Skeletal muscle tissue (tissue), 4 donors: Measurements from ENCODE around the gene TTLL5. TPM values are rescaled to one million over a fixed set of nuclear protein-coding genes. Genes with fewer than 3 reads are reported as not detected.

Experiments used
- H3K27ac ChIP-seq: one replicate; pipeline ENCODE4 v1.7.0; 2013; ENCODE audit warnings: mild to moderate bottlenecking, low read depth, low read length, inconsistent platforms
- H3K27me3 ChIP-seq, 3 donors: one replicate each; pipeline ENCODE4 v1.7.0; 2013; ENCODE audit warnings: low read length in 3 of 3; ENCODE audit not compliant: control insufficient read depth in 3 of 3, insufficient read depth in 3 of 3
- H3K36me3 ChIP-seq, 3 donors: one replicate each; pipeline ENCODE4 v1.7.0; 2013; ENCODE audit warnings: low read length in 3 of 3; ENCODE audit not compliant: control insufficient read depth in 3 of 3, insufficient read depth in 3 of 3
- H3K4me1 ChIP-seq, 3 donors: one replicate each; pipeline ENCODE4 v1.7.0; 2013; ENCODE audit warnings: low read length in 3 of 3, mild to moderate bottlenecking in 3 of 3; ENCODE audit not compliant: control insufficient read depth in 3 of 3, insufficient read depth in 3 of 3
- H3K4me3 ChIP-seq, 3 donors: one replicate each; pipeline ENCODE4 v1.7.0; 2013; ENCODE audit warnings: low read length in 3 of 3
- H3K9ac ChIP-seq, 3 donors: one replicate each; pipeline ENCODE4 v1.7.0; 2013; ENCODE audit warnings: low read length in 3 of 3, mild to moderate bottlenecking in 3 of 3, moderate library complexity in 2 of 3, low read depth in 1 of 3
- H3K9me3 ChIP-seq, 3 donors: one replicate each; pipeline ENCODE4 v1.7.0; 2013; ENCODE audit warnings: low read length in 3 of 3; ENCODE audit not compliant: control insufficient read depth in 3 of 3
- total RNA-seq: library from RNA; depleted of rRNA; stranded (reverse); fragments of >200 nt; gene quantifications from one replicate; pipeline ENCODE4 v1.2.3, GENCODE V29; 2014
- donor health status: Osteomylitis.

Gene TTLL5
- total RNA-seq, 1 donor from 2014 or later, result 13.6 TPM

- Histone ChIP-seq H3K27me3 (no peaks in the 10 kb centered on the region), H3K9me3 (no peaks in the 10 kb centered on the region), H3K9ac (no peak overlapping the region), H3K4me1 (peaks cover 0 to 2% (median 0%) of the 10 kb centered on the region in 3 donors), H3K27ac (no peak overlapping the region), H3K4me3 (no peak overlapping the region), H3K36me3 (peaks cover 0 to 3% (median 0%) of the 10 kb centered on the region in 3 donors)
These were observed 86.9 kb downstream of the TTLL5 start for GRCh38 chr14:75747899-75748298.

- Histone ChIP-seq H3K36me3 (peaks cover 0 to 3% (median 0%) of the 10 kb centered on the region in 3 donors), H3K4me3 (no peak overlapping the region), H3K27ac (no peak overlapping the region), H3K9ac (no peak overlapping the region), H3K27me3 (no peaks in the 10 kb centered on the region), H3K9me3 (no peaks in the 10 kb centered on the region), H3K4me1 (peaks cover 0 to 2% (median 0%) of the 10 kb centered on the region in 3 donors)
These were observed 87.3 kb downstream of the TTLL5 start for GRCh38 chr14:75748336-75748735.

- Histone ChIP-seq H3K4me3 (no peak overlapping the region), H3K9ac (no peak overlapping the region), H3K9me3 (no peaks in the 10 kb centered on the region), H3K36me3 (peaks cover 0 to 3% (median 0%) of the 10 kb centered on the region in 3 donors), H3K27ac (no peak overlapping the region), H3K4me1 (peaks cover 0 to 2% (median 0%) of the 10 kb centered on the region in 3 donors), H3K27me3 (no peaks in the 10 kb centered on the region)
These were observed 90.2 kb downstream of the TTLL5 start for GRCh38 chr14:75751296-75751695.

GRCh38 chr14:75752086-75752485 lies 91.0 kb downstream of the TTLL5 start:
- no peak overlapping the region for H3K9ac ChIP-seq
- no peak overlapping the region for H3K27ac ChIP-seq
- H3K27me3 ChIP-seq, result no peaks in the 10 kb centered on the region
- H3K36me3 ChIP-seq, result no peaks in the 10 kb centered on the region
- no peaks in the 10 kb centered on the region for H3K9me3 ChIP-seq
- H3K4me3 ChIP-seq, result no peak overlapping the region
- H3K4me1 ChIP-seq, result peaks cover 0 to 2% (median 0%) of the 10 kb centered on the region in 3 donors

- H3K27ac ChIP-seq, result no peak overlapping the region
- H3K27me3 ChIP-seq, result no peaks in the 10 kb centered on the region
- no peak overlapping the region for H3K4me3 ChIP-seq
- H3K36me3 ChIP-seq, result no peaks in the 10 kb centered on the region
- H3K9ac ChIP-seq, result no peak overlapping the region
- peaks cover 0 to 2% (median 0%) of the 10 kb centered on the region in 3 donors for H3K4me1 ChIP-seq
- H3K9me3 ChIP-seq, result no peaks in the 10 kb centered on the region
These were observed 92.0 kb downstream of the TTLL5 start for GRCh38 chr14:75752907-75753594.

- Histone ChIP-seq H3K9ac (no peak overlapping the region), H3K36me3 (no peaks in the 10 kb centered on the region), H3K4me1 (no peaks in the 10 kb centered on the region), H3K27me3 (no peaks in the 10 kb centered on the region), H3K9me3 (no peaks in the 10 kb centered on the region), H3K4me3 (no peak overlapping the region), H3K27ac (no peak overlapping the region)
These were observed 92.7 kb downstream of the TTLL5 start for GRCh38 chr14:75753696-75754095.

- H3K27ac ChIP-seq, result no peak overlapping the region
- no peaks in the 10 kb centered on the region for H3K4me1 ChIP-seq
- H3K36me3 ChIP-seq, result no peaks in the 10 kb centered on the region
- no peak overlapping the region for H3K4me3 ChIP-seq
- H3K9ac ChIP-seq, result no peak overlapping the region
- no peaks in the 10 kb centered on the region for H3K9me3 ChIP-seq
- H3K27me3 ChIP-seq, result no peaks in the 10 kb centered on the region
These were observed 96.8 kb downstream of the TTLL5 start for GRCh38 chr14:75757644-75758402.

GRCh38 chr14:75764020-75764419 lies 103.0 kb downstream of the TTLL5 start:
- Histone ChIP-seq H3K4me1 (peaks cover 6 to 11% (median 8%) of the 10 kb centered on the region in 3 donors), H3K36me3 (peaks cover 0 to 3% (median 2%) of the 10 kb centered on the region in 3 donors), H3K4me3 (no peak overlapping the region), H3K9ac (no peak overlapping the region), H3K9me3 (no peaks in the 10 kb centered on the region), H3K27me3 (no peaks in the 10 kb centered on the region), H3K27ac (no peak overlapping the region)

GRCh38 chr14:75769047-75769685 lies 108.1 kb downstream of the TTLL5 start:
- H3K27me3 ChIP-seq, result no peaks in the 10 kb centered on the region
- no peaks in the 10 kb centered on the region for H3K9me3 ChIP-seq
- no peak overlapping the region for H3K4me3 ChIP-seq
- no peak overlapping the region for H3K27ac ChIP-seq
- H3K36me3 ChIP-seq, result peaks cover 0 to 3% (median 2%) of the 10 kb centered on the region in 3 donors
- H3K9ac ChIP-seq, result no peak overlapping the region
- H3K4me1 ChIP-seq, result peaks cover 6 to 11% (median 11%) of the 10 kb centered on the region in 3 donors

- Histone ChIP-seq H3K36me3 (peaks cover 0 to 4% (median 0%) of the 10 kb centered on the region in 3 donors), H3K9ac (no peak overlapping the region), H3K27ac (no peak overlapping the region)
These were observed 109.6 kb downstream of the TTLL5 start for GRCh38 chr14:75770635-75771034.

More at GRCh38 chr14:75770635-75771034, 109.6 kb downstream of the TTLL5 start:
- Histone ChIP-seq H3K9me3 (no peaks in the 10 kb centered on the region), H3K4me3 (no peak overlapping the region), H3K27me3 (no peaks in the 10 kb centered on the region), H3K4me1 (peaks cover 6 to 11% (median 11%) of the 10 kb centered on the region in 3 donors)
